PC-9 (cell line): Measurements from ENCODE around the gene CTDNEP1. TPM values are rescaled to one million over a fixed set of nuclear protein-coding genes. Genes with fewer than 3 reads are reported as not detected.

ENCODE experiments used
- Bru-seq: library from RNA; stranded (reverse); fragments of 400-500 nt; gene quantifications from one replicate; lab custom pipeline; 2021; lab: Mats Ljungman, UMichigan
- BruChase-seq, 2 experiments: library from RNA; stranded (reverse); fragments of 400-500 nt; gene quantifications; one replicate each; lab custom pipeline; 2021; lab: Mats Ljungman, UMichigan
- BruUV-seq: library from RNA; stranded (reverse); fragments of 400-500 nt; replicated peaks from 2 replicates; lab custom pipeline; 2021; lab: Mats Ljungman, UMichigan
- CTCF ChIA-PET: fragments of 300-600 bp; sonication (Branson Sonifier 250); formaldehyde crosslinking; loops from one replicate; lab custom pipeline; 2022; ENCODE audit warnings: antibody characterized with exemption; lab: Charles Lee
- POLR2A ChIA-PET: fragments of 300-600 bp; sonication (Branson Sonifier 250); formaldehyde crosslinking; loops from one replicate; lab custom pipeline; 2022; ENCODE audit warnings: antibody characterized with exemption; ENCODE audit not compliant: unreplicated experiment; lab: Charles Lee
- DNase-seq, 2 experiments: peaks; one replicate each; pipeline versions ENCODE4 v3.0.0 to v3.0.0-alpha.2; 2015 to 2022; ENCODE audit warnings: mixed read lengths in 1 of 2
- H2AFZ ChIP-seq: fragments of 200-600 bp; sonication (generic); 2 replicates; pipeline ENCODE4 v1.8.1; 2017; ENCODE audit warnings: antibody characterized with exemption
- H3F3A ChIP-seq: fragments of 200-600 bp; sonication (generic); 2 replicates; pipeline ENCODE4 v1.8.1; 2017; ENCODE audit warnings: antibody characterized with exemption, mild to moderate bottlenecking, low read depth; ENCODE audit not compliant: insufficient read depth
- H3K27ac ChIP-seq: fragments of 200-600 bp; sonication (generic); 2 replicates; pipeline ENCODE4 v1.6.1; 2016; ENCODE audit warnings: mixed run types
- H3K27me3 ChIP-seq: fragments of 200-600 bp; sonication (generic); 2 replicates; pipeline ENCODE4 v1.6.1; 2016; ENCODE audit warnings: low read depth, mixed run types; ENCODE audit not compliant: insufficient read depth
- H3K36me3 ChIP-seq: fragments of 200-600 bp; sonication (generic); 2 replicates; pipeline ENCODE4 v1.6.1; 2016; ENCODE audit warnings: low read depth, mixed run types
- H3K4me1 ChIP-seq: fragments of 200-600 bp; sonication (generic); replicated peaks from 2 replicates; pipeline ENCODE4 v1.6.1; 2016; ENCODE audit warnings: mixed run types; ENCODE audit not compliant: insufficient read depth
- H3K4me2 ChIP-seq: fragments of 200-600 bp; sonication (generic); 2 replicates; pipeline ENCODE4 v1.6.1; 2017; ENCODE audit warnings: mixed run types
- H3K4me3 ChIP-seq: fragments of 200-600 bp; sonication (generic); 2 replicates; pipeline ENCODE4 v1.6.1; 2016; ENCODE audit warnings: mixed run types
- H3K79me2 ChIP-seq: fragments of 200-600 bp; sonication (generic); 2 replicates; pipeline ENCODE4 v1.6.1; 2017; ENCODE audit warnings: low read depth, mixed run types
- H3K9me2 ChIP-seq: fragments of 200-600 bp; sonication (generic); 2 replicates; pipeline ENCODE4 v1.8.1; 2017; ENCODE audit warnings: mild to moderate bottlenecking; ENCODE audit not compliant: insufficient read depth
- H3K9me3 ChIP-seq: fragments of 200-600 bp; sonication (generic); 2 replicates; pipeline ENCODE4 v1.8.1; 2016; ENCODE audit warnings: low read depth; ENCODE audit not compliant: insufficient read depth
- H4K20me1 ChIP-seq: fragments of 200-600 bp; sonication (generic); 2 replicates; pipeline ENCODE4 v1.8.1; 2017; ENCODE audit not compliant: insufficient read depth
- CTCF ChIP-seq: fragments of 200-600 bp; sonication (generic); conservative IDR thresholded peaks from 2 replicates; pipeline ENCODE4 v1.6.1; 2017; ENCODE audit warnings: mixed run types, antibody characterized with exemption, mild to moderate bottlenecking, moderate library complexity
- EZH2 ChIP-seq: fragments of 200-600 bp; sonication (generic); IDR thresholded peaks from 2 replicates; pipeline ENCODE4 v1.8.0; 2017; ENCODE audit warnings: antibody characterized with exemption, low read depth
- intact Hi-C: fragments of 100-400 bp; cut with micrococcal nuclease; formaldehyde crosslinking; loops from one replicate; pipeline ENCODE4 v1.10.0; 2022; ENCODE audit not compliant: unreplicated experiment
- long read RNA-seq: library from polyadenylated mRNA; stranded (forward); transcript quantifications from one replicate; pipeline ENCODE4 v2.0.0, GENCODE V29; 2022
- total RNA-seq: library from RNA; stranded (reverse); gene quantifications from 2 replicates; pipeline ENCODE4 v1.2.3, GENCODE V29; 2021

Gene CTDNEP1
- 173 and 203 TPM in 2 replicates for total RNA-seq
- percentile 85 among the genes with signal in this experiment for Bru-seq, nascent RNA
- percentile 93 among the genes with signal in this experiment for BruChase-seq, experiment 1, labeled RNA remaining after a 2-hour chase
- percentile 99 among the genes with signal in this experiment for BruChase-seq, experiment 2, labeled RNA remaining after a 6-hour chase
- long read RNA-seq, transcript CTDNEP1-210 (8 exons, 1,708 nt), result major isoform, 62 of 110 reads
- long read RNA-seq, partial matches to known transcripts, result 6 of 110 reads
- long read RNA-seq, other reads (novel, unspliced or antisense), result 37 of 110 reads

GRCh38 chr17:7251661-7252175 lies at the start of gene CTDNEP1:
Gene CTDNEP1, minus strand, starts transcription at chr17:7251734. Its CDS starts 438 bp downstream, at chr17:7251296.
- Histone ChIP-seq H3F3A (peaks cover 45% of the 10 kb centered on the region), H3K36me3 (peaks cover 15% of the 10 kb centered on the region), H3K79me2 (peaks cover 76% of the 10 kb centered on the region), H3K4me3 (peak within 1 kb of the TSS; percentile 72), H3K9me3 (no peaks in the 10 kb centered on the region), H3K9me2 (no peaks in the 10 kb centered on the region), H3K4me1 (peaks cover 28% of the 10 kb centered on the region), H3K27me3 (no peaks in the 10 kb centered on the region), H4K20me1 (peaks cover 6% of the 10 kb centered on the region; the same call in 1 of the 2 replicates), H3K4me2 (peak within 1 kb of the TSS; percentile 90), H2AFZ (peak within 1 kb of the TSS; percentile 75), H3K27ac (peak within 1 kb of the TSS; percentile 89)
- intact Hi-C loops, result loop anchor here (1.0 to 2.0 kb wide), 2 partner anchors 11 to 13 kb away; partner anchors contain the start of genes CLDN7 and PHF23
- POLR2A ChIA-PET, result interaction anchor here (0.5 to 0.6 kb wide), 3 partner anchors 46 to 337 kb away, joined by 4 to 10 read pairs (median 4); partner anchors contain the start of gene TMEM256
- DNase-seq, result peak; percentile 97 to 99
- TF ChIP-seq EZH2 (no peak), CTCF (no peak)
- no TSS peak for BruUV-seq
- CTCF ChIA-PET, result interaction anchor here (0.5 to 0.6 kb wide), 2 partner anchors 11 to 434 kb away, joined by 3 read pairs; no protein-coding TSS in a partner anchor

GRCh38 chr17:7296189-7296861 lies 44.8 kb upstream of the CTDNEP1 start:
- CTCF ChIA-PET, result interaction anchor here (0.7 to 1.3 kb wide), 5 partner anchors 9 to 324 kb away, joined by 3 to 5 read pairs (median 3); no protein-coding TSS in a partner anchor
- peak; percentile 61 to 90 for DNase-seq
- BruUV-seq, result no TSS peak
- Histone ChIP-seq H4K20me1 (no peaks in the 10 kb centered on the region), H3K4me1 (peaks cover 25% of the 10 kb centered on the region), H3K9me2 (no peaks in the 10 kb centered on the region), H3K27ac (no peak overlapping the region), H3K9me3 (no peaks in the 10 kb centered on the region), H3K27me3 (no peaks in the 10 kb centered on the region), H3K4me3 (peak overlapping the region; percentile 36), H3F3A (peaks cover 32% of the 10 kb centered on the region; the same call in 1 of the 2 replicates), H2AFZ (peak overlapping the region; percentile 44; the same call in 1 of the 2 replicates), H3K79me2 (no peaks in the 10 kb centered on the region), H3K36me3 (no peaks in the 10 kb centered on the region), H3K4me2 (peak overlapping the region; percentile 82)
- POLR2A ChIA-PET, result interaction anchor here (0.7 kb wide), 1 partner anchor 49 kb away, joined by 5 read pairs; no protein-coding TSS in a partner anchor
- no peak for TF ChIP-seq EZH2
- peak; percentile 95 for TF ChIP-seq CTCF
- intact Hi-C loops, result loop anchor here (1.0 kb wide), 2 partner anchors 16 to 250 kb away; no protein-coding TSS in a partner anchor
